MG63 (cell line): ENCODE results near the gene IARS2. TPM values are rescaled to one million over a fixed set of nuclear protein-coding genes. Genes with fewer than 3 reads are reported as not detected.
A peak's percentile ranks its signal among the peaks of the same experiment; 100 is the strongest.
"Not testable (repeated sequence)": the region's sequence is repeated elsewhere in the genome, so short reads cannot be mapped to it uniquely, and the experiment has no call there.

Source experiments
- DNase-seq: peaks from one replicate; pipeline ENCODE4 v3.0.0-alpha.2; 2020
- H3K27me3 ChIP-seq: fragments of 250-450 bp; sonication (Bioruptor Pico); 2 replicates; pipeline ENCODE4 v1.5.1; 2020; ENCODE audit warnings: mild to moderate bottlenecking, moderate library complexity
- H3K36me3 ChIP-seq: fragments of 250-450 bp; sonication (Bioruptor Pico); 2 replicates; pipeline ENCODE4 v1.5.1; 2020; ENCODE audit warnings: mild to moderate bottlenecking, moderate library complexity
- H3K4me3 ChIP-seq: fragments of 250-450 bp; sonication (Bioruptor Pico); 2 replicates; pipeline ENCODE4 v1.5.1; 2020; ENCODE audit warnings: mild to moderate bottlenecking, moderate library complexity
- H3K9me3 ChIP-seq: fragments of 250-450 bp; sonication (Bioruptor Pico); 2 replicates; pipeline ENCODE4 v1.5.1; 2020; ENCODE audit warnings: mild to moderate bottlenecking, moderate library complexity
- total RNA-seq: library from RNA; depleted of rRNA; stranded (reverse); fragments of >200 nt; shearing (Covaris generic); gene quantifications from 2 replicates; pipeline ENCODE4 v1.2.3, GENCODE V29; 2014; ENCODE audit warnings: low replicate concordance; rRNA removed

The IARS2 gene
- total RNA-seq = 152 and 189 TPM in 2 replicates

DNA sequence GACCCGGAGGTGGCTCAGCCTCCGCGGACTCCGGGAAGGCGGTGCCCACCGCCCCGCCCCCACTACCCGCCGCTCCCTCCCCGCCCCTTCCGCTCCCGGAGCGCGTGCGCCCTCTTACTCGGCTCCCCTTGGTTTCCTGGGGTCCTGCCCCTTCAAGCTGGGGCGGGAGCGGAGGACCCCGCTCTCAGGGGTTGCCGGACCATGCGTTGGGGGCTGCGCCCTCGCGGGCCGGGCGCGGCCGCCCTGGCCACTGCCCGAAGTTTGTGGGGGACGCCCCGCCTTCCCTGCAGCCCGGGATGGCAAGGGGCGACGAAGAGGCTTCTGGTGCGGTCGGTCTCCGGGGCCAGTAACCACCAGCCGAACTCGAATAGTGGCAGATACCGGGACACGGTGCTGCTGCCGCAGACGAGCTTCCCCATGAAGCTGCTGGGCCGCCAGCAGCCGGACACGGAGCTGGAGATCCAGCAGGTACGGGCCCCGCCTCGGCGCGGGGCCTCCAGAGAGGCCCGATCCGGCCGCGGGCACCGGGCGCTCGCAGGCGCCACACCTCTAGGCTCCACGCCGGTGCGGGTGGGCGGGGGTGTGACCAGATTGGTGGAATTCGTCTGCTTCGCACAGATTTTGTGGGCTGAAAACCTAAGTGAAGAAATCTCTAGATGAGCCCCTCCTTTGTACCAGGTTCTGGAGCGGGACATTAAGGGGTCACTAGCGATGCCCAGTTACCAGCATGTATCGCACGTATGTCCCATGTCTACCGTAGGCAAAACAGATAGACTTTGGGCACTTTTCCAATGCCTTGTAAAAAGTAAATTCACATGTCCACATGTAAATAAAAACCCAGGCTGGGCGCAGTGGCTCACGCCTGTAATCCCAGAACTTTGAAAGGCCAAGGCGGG is at the start of gene IARS2:
Gene IARS2 (plus strand): TSS at position 117 of the 896 bp plus-strand sequence. CDS start 85 bp downstream, at position 202.
- peak within 1 kb of the TSS; percentile 100 for H3K4me3 ChIP-seq
- H3K9me3 ChIP-seq = no peaks in the 10 kb centered on the region
- peak; percentile 93 for DNase-seq
- H3K36me3 ChIP-seq = peaks cover 36% of the 10 kb centered on the region
- H3K27me3 ChIP-seq = no peaks in the 10 kb centered on the region

DNA sequence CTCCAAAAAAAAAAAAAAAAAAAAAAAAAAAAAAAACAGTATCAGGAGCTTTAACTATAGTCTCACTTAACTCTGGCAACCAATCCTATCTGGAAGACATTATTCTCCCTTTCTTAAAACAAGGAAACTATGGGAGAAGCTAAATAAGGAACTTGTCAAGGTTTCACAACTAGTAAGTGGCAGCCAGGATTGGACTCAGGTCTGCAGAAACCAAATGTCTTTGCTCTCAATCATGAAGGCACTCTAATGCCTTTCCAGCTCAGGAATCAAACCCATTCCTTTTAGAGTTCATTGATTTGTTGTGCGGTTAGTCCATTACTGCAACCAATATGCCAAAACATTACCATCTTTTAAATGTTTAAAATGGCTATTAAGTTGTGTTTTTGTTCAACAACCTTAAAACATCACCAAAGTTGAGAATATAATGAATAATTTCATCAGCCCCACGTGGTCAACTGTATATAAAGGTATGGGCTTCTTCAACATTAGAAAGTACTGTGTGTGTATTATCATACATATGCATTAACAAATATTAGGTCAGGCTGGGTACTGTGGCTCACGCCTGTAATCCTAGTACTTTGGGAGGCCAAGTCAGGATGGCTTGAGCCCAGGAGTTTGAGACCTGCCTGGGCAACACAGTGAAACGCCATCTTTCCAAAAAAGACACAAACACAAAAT is 49.1 kb upstream of the IARS2 start:
- Histone ChIP-seq H3K4me3 (peak overlapping the region; percentile 89), H3K9me3 (no peaks in the 10 kb centered on the region)
- no peak for DNase-seq

DNA sequence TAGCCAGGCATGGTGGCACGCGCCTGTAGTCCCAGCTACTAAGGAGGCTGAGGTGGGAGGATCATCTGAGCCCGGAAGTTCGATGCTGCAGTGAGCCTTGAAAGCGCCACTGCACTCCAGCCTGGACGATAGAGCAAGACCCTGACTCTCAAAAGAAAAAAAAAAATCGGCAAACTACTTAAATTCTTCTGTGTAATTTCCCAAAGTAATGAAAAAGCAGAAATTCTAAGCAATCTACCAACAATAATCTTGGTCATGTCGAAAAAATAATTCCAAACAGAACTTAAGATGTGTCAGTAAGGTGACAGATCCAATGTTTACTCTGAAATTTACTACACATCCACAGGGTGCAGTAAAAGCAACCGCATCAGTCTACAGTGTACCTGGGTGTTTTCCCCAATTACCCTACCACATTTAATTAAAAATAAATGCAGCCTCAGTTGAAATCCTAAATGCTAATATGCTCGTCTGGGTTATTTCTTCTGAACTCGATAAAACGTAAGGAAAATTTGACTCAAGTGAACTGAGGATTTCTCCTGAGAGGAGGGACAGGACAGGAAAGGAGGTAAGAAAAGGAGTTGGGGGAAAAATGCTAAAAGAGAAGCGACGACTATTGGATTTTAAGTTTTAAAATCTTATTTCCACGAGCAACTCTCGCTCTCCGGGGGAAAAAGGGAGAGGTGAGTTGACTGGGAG is 48.4 kb upstream of the IARS2 start:
- no peaks in the 10 kb centered on the region for H3K27me3 ChIP-seq
- no peaks in the 10 kb centered on the region for H3K9me3 ChIP-seq
- H3K36me3 ChIP-seq = peaks cover 33% of the 10 kb centered on the region
- peak; percentile 22 for DNase-seq
- H3K4me3 ChIP-seq = peak overlapping the region; percentile 89

More for the DNA sequence above, 49.1 kb upstream of the IARS2 start:
- Histone ChIP-seq H3K36me3 (peaks cover 40% of the 10 kb centered on the region), H3K27me3 (no peaks in the 10 kb centered on the region)

DNA sequence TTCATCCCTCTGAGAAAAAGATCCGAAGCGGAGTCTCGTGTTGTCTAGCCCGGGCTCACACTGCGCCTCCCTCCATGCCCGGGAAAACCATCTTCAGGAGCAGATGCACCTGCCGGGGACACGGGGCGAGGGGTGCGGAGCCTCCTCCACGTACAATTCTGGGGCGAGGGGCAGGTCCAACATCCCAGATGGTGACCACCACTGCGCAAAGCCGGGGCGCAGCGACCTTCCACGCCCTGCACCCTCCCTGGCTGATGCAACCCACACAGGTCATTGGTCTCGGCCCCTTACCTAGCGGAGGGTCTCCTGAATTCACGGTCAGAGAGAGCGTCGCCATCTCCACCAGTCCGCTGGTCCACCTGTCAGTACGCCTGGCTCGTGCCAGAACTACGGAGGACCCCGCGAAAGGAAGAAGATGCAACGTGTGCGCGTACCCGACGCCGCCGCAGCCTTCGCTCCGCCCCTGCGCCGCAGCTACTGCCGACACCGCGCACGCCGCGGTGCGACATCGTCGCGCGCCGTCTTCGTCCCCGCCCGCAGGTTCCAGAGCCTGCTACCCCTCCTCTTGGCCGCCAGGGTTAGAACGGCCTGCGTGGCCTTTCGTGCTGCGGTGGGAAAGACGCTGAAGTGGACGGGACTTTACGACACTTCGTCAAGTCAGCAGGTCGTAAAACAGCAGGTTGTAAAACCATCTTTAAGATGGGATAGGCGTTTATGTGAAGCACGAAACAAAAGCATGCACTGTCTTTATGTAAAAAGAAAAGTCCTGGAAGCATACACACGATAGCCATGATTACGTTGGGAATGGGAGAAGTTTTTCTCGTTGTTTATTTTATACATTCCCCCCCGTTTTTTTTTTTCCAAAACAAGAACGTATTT is 47.6 kb upstream of the IARS2 start, which contains the start of gene EPRS1:
Gene EPRS1 (minus strand): TSS at position 454 of the 879 bp plus-strand sequence. CDS start 117 bp downstream, at position 337.
- peak; percentile 99 for DNase-seq
- Histone ChIP-seq H3K27me3 (no peaks in the 10 kb centered on the region), H3K36me3 (peaks cover 29% of the 10 kb centered on the region), H3K4me3 (peak within 1 kb of the TSS; percentile 89), H3K9me3 (no peaks in the 10 kb centered on the region)

DNA sequence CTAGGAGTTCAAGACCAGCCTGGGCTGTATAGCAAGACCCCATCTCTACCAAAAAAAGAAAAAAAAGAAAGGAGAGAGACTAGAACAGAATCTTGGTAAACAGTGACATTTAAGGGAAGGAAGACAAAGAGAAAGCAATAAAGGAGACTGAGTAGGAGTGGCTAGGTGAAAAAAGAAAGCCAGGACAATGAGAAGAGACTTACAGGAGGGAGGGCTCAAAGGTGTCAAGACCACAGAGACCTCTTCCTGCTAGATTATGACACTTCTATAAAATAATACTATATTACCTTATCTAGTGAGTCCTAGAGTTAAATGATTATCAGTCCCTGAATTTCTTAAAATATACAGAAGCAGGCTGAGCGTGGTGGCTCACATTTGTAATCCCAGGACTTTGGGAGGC is 37.6 kb upstream of the IARS2 start:
- H3K27me3 ChIP-seq = no peaks in the 10 kb centered on the region
- no peaks in the 10 kb centered on the region for H3K9me3 ChIP-seq
- H3K4me3 ChIP-seq = no peak overlapping the region
- no peak for DNase-seq
- H3K36me3 ChIP-seq = peaks cover 4% of the 10 kb centered on the region

DNA sequence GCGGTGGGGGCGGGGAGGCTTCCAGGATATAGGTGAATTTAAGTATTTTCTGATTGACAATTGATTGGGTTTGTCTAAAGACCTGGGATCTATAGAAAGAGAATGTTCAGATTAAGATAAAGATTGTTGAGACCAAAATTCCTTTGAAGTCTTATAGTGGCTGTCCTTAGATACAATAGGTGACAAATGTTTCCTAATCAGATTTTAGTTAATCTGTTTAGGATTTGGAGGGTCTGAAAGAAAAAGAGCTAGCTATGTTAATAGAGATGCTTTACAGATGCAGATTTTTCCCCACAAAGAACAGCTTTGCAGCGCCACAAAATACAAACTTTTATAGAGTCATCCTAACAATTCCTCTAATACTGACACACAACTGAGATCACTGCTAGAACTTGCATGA is 33.1 kb upstream of the IARS2 start:
- Histone ChIP-seq H3K27me3 (no peaks in the 10 kb centered on the region), H3K9me3 (no peaks in the 10 kb centered on the region), H3K36me3 (peaks cover 10% of the 10 kb centered on the region), H3K4me3 (no peak overlapping the region)
- no peak for DNase-seq

DNA sequence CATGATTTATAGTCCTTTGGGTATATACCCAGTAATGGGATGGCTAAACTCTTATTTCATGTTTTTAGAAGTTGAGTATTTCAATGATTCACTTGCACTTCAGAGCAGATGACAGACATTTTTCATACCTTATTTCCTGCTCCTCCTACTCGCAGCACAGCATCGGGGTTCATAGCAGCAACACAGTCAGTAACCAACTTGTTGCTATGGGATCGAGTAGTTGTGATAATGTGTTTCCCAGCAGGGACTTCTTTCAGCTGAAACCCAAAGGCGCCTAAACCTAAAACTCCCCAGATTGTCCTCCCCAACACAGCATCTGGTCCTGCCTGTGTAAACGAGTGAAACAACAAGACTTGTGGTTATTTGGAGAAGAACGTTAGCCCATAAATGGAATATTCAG is 31.3 kb upstream of the IARS2 start:
- DNase-seq = no peak
- Histone ChIP-seq H3K9me3 (no peaks in the 10 kb centered on the region), H3K27me3 (no peaks in the 10 kb centered on the region), H3K36me3 (peaks cover 15% of the 10 kb centered on the region), H3K4me3 (no peak overlapping the region)

DNA sequence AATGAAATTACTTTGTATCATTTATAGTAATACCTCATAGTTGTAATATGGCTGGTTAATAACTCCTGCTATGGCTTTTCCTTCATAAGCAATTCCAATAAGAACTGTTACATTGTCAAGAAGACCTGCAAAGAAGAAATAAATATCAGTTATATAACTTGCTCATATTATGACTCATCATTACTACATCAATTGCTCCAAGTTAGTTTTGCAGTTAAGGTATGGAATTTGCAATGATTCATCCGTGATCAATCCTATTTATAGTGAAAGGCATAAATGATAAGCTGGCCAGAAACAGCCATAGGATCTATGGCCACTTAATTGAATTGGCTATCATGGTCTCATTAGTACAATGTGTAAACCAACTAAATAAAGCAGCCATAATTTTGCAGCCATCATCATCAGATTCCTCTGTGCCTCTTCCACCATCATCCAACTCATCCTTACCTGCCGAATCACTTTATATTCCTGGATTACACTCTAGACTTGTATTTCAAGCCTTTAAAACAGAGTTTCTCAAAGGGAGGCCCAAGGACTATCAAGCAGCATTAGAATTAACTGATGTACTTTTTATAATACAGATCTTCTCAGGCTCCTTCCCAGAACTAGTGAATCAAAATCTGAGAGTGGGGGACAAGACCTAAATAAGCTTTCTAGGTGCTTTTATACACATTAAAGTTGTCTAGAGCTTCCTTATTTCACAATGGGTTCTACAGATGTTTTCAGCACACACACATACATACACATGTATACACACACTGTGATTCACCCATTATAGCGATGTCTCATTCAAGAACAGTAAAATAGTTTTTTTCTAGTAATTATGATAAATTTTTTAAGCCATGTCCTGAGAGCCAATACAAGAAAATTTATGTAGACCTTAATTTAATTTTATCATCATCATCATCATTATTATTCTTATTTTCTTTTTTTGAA is 26.4 kb upstream of the IARS2 start:
- peaks cover 11% of the 10 kb centered on the region for H3K36me3 ChIP-seq
- no peak for DNase-seq
- H3K4me3 ChIP-seq = no peak overlapping the region
- no peaks in the 10 kb centered on the region for H3K9me3 ChIP-seq
- no peaks in the 10 kb centered on the region for H3K27me3 ChIP-seq

DNA sequence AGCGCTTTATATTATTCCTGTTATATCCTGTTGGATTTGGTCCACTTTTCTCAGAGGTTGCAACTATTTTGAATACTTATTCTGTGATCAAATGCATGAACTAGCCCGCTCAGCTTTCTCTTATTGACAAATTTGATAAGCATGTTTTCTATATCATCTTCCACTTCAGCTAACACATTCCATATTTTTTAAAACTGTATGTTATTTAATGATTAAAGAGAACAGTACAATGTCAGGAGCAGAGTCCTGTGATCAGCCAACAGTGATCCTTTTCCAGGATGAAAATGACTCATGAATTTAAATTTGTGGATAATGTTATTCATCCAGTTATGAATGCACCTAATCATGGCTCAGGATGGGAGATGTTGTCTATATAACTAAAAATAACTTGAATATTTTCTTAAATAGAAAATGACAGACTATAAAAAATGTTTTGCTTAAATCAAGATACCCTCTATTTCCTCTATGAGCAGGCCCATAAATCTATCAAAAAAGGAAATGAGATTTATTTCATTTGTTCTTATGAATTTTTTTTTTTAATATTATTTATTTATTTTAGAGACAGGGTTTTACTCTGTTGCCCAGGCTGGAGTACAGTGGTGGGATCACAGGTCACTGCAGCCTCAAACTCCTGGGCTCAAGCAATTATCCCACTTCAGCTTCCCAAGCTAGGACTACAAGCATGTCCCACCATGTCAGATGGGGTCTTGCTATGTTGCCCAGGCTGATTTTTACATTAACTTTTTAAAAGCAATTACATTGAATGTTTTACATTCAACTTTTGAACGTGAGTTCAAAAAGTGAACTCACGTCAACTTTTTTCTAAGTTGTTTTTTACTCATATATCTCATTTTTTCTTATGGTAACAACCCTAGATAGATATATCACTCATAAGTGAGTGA is 16.8 kb upstream of the IARS2 start:
- Histone ChIP-seq H3K27me3 (no peaks in the 10 kb centered on the region), H3K9me3 (no peaks in the 10 kb centered on the region), H3K4me3 (no peak overlapping the region), H3K36me3 (peaks cover 20% of the 10 kb centered on the region)
- no peak for DNase-seq

DNA sequence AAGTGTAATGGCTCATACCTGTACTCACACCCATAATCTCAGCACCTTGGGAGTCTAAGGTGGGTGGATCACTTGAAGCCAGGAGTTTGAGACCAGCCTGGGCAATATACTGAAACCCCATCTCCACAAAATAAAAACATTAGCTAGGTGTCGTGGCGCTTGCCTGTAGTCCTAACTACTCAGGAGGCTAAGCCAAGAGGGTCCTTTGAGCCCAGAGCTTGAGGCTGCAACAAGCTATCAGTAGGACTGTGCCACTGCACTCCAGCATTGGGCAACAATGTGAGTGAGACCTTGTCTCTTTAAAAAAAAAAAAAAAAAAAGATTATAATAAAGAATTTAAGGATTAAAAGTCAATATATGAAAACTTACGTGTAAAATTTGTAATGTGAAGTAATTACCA is 16.0 kb upstream of the IARS2 start:
- H3K9me3 ChIP-seq = no peaks in the 10 kb centered on the region
- peaks cover 16% of the 10 kb centered on the region for H3K36me3 ChIP-seq
- H3K27me3 ChIP-seq = no peaks in the 10 kb centered on the region
- DNase-seq = no peak
- H3K4me3 ChIP-seq = no peak overlapping the region

DNA sequence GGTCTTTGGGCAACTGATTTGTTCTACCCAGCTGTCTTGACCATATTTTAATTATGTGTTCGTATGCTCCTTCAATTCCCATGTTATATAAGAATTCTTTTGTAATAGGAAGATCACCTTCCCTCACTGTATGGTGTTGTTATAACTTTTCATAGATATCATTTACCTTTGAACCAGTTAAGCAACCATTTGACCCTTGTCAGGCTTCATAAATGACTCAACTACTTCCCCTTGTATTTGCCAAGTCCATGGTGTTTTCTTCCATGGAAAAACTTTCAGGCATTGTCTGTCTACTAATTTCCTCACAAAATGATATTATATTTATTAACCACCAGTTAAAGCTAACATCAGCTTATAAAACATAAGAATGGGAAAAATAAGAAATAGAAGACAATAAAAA is 9.5 kb upstream of the IARS2 start:
- peaks cover 6% of the 10 kb centered on the region for H3K36me3 ChIP-seq
- H3K27me3 ChIP-seq = no peaks in the 10 kb centered on the region
- no peak overlapping the region for H3K4me3 ChIP-seq
- no peaks in the 10 kb centered on the region for H3K9me3 ChIP-seq
- no peak for DNase-seq

DNA sequence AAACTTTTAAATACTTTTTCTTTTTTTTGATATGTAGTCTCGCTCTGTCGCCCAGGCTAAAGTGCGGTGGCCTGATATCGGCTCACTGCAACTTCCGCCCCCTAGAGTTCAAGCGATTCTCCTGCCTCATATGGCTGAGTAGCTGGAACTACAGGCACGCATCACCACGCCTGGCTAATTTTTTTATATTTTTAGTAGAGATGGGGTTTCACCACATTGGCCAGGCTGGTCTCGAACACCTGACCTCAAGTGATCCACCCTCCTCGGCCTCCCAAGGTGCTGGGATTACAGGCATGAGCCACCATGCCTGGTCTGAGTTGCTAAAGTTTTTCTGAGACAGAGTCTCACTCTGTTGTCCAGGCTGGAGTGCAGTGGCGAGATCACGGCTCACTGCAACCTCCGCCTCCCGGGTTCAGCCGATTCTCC is 7.7 kb upstream of the IARS2 start:
- H3K36me3 ChIP-seq, H3K9me3 ChIP-seq, H3K27me3 ChIP-seq, H3K4me3 ChIP-seq, DNase-seq: not testable (repeated sequence)

DNA sequence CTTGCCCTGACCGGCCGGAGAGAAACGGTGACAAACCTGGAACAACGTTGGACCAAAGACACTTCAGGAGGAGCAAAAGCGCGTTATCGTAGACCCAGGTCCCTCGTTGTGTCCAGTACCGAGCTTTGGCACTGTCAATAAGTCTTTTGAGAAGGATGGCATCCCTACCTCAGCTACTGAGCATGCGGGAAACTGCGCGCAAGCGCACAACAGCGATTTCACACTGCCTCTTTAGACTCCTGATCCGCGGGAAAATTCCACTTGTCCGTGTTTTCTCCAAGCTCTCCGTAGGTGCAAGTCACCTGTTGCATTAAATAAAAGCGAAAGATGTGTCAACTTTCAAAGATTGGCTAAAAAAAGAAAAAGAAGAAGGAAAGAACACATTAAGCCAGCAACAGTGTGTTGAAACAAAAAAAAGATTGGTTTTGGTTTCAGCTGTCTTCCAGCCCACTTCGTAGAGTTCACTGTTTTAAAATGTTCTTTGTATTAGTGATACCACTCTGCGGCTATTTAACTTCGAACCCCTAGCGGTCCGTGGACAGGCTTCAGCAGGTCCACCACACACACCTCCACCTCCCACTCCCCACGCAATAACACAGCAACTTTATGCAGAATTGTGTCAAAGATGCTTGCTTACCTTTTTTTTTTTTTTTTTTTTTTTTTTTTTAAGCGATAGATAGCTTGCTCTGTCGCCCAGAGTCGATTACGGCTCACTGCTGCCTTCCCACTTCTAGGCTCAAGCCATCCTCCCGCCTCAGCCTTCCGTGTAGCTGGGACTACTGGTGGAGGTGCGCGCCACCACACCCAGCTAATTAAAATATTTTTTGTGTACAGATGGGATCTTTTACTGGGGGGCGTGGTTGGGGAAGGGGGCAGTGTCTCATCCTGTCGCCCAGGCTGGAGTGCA is 4.0 kb upstream of the IARS2 start, which contains the start of gene BPNT1:
Gene BPNT1 (minus strand): TSS at position 139 of the 907 bp plus-strand sequence. CDS start 9,942 bp downstream, outside the sequence.
- Histone ChIP-seq H3K9me3 (no peaks in the 10 kb centered on the region), H3K4me3 (peak within 1 kb of the TSS; percentile 64), H3K36me3 (no peaks in the 10 kb centered on the region; the same call in 1 of the 2 replicates), H3K27me3 (no peaks in the 10 kb centered on the region)
- peak; percentile 89 for DNase-seq
